SK-N-SH treated with all-trans-retinoic acid at 6 μM for 48 hours (cell line): Measurements from ENCODE around the gene TNNI3.
A peak's percentile ranks its signal among the peaks of the same experiment; 100 is the strongest.
"Not testable (repeated sequence)": the region's sequence is repeated elsewhere in the genome, so short reads cannot be mapped to it uniquely, and the experiment has no call there.

ENCODE experiments used
- ATAC-seq: fragments of 200-7000 bp; cut with Tn5 transposase; 3 replicates; pipeline ENCODE4 v1.9.1; 2020; ENCODE audit warnings: mild to moderate bottlenecking, moderate library complexity
- ARNTL ChIP-seq: fragments of 450-650 bp; formaldehyde crosslinking; IDR thresholded peaks from 2 replicates; pipeline ENCODE4 v1.5.0; 2020; ENCODE audit warnings: low read depth, mild to moderate bottlenecking, moderate library complexity, borderline replicate concordance
- CSDC2 ChIP-seq: fragments of 250-450 bp; sonication (Bioruptor Pico); IDR thresholded peaks from 2 replicates; pipeline ENCODE4 v1.5.0; 2020; ENCODE audit warnings: mild to moderate bottlenecking, moderate library complexity
- CSRNP3 ChIP-seq: fragments of 250-450 bp; sonication (Bioruptor Pico); IDR thresholded peaks from 2 replicates; pipeline ENCODE4 v1.5.1; 2021; ENCODE audit warnings: mild to moderate bottlenecking, moderate library complexity
- ESRRG ChIP-seq: fragments of 250-450 bp; sonication (Bioruptor Pico); IDR thresholded peaks from 2 replicates; pipeline ENCODE4 v1.6.1; 2021; ENCODE audit warnings: mild to moderate bottlenecking
- GLIS3 ChIP-seq: fragments of 250-450 bp; sonication (Bioruptor Pico); IDR thresholded peaks from 2 replicates; pipeline ENCODE4 v1.5.0; 2020; ENCODE audit warnings: mild to moderate bottlenecking, moderate library complexity
- ISL1 ChIP-seq: fragments of 250-450 bp; sonication (Bioruptor Pico); IDR thresholded peaks from 2 replicates; pipeline ENCODE4 v2.1.2; 2022; ENCODE audit warnings: mild to moderate bottlenecking, moderate library complexity
- OSR1 ChIP-seq: fragments of 250-450 bp; sonication (Bioruptor Pico); IDR thresholded peaks from 2 replicates; pipeline ENCODE4 v1.8.0; 2022; ENCODE audit warnings: moderate library complexity, mild to moderate bottlenecking, inconsistent platforms
- POU6F1 ChIP-seq: fragments of 250-450 bp; sonication (Bioruptor Pico); IDR thresholded peaks from 2 replicates; pipeline ENCODE4 v1.8.0; 2021; ENCODE audit warnings: low read depth, mild to moderate bottlenecking, moderate library complexity, borderline replicate concordance
- PPARA ChIP-seq: fragments of 250-450 bp; sonication (Bioruptor Pico); IDR thresholded peaks from 2 replicates; pipeline ENCODE4 v1.5.0; 2020; ENCODE audit warnings: mild to moderate bottlenecking, borderline replicate concordance
- SNAI2 ChIP-seq: fragments of 250-450 bp; sonication (Bioruptor Pico); IDR thresholded peaks from 2 replicates; pipeline ENCODE4 v1.5.0; 2020; ENCODE audit warnings: mild to moderate bottlenecking, moderate library complexity
- TCF4 ChIP-seq: fragments of 250-450 bp; sonication (Bioruptor Pico); IDR thresholded peaks from 2 replicates; pipeline ENCODE4 v1.8.0; 2021; ENCODE audit warnings: mild to moderate bottlenecking, moderate library complexity, borderline replicate concordance
- TOX ChIP-seq: fragments of 250-450 bp; sonication (Bioruptor Pico); IDR thresholded peaks from 2 replicates; pipeline ENCODE4 v1.8.0; 2021; ENCODE audit warnings: mild to moderate bottlenecking, moderate library complexity, borderline replicate concordance
- ZC3H10 ChIP-seq: fragments of 250-450 bp; sonication (Bioruptor Pico); IDR thresholded peaks from 2 replicates; pipeline ENCODE4 v1.5.1; 2021; ENCODE audit warnings: mild to moderate bottlenecking, moderate library complexity
- ZFP3 ChIP-seq: fragments of 250-450 bp; sonication (Bioruptor Pico); IDR thresholded peaks from 2 replicates; pipeline ENCODE4 v1.5.0; 2020; ENCODE audit warnings: mild to moderate bottlenecking, moderate library complexity
- ZFP30 ChIP-seq: fragments of 450-650 bp; formaldehyde crosslinking; IDR thresholded peaks from 2 replicates; pipeline ENCODE4 v1.5.0; 2022; ENCODE audit warnings: mild to moderate bottlenecking, moderate library complexity
- ZNF565 ChIP-seq: fragments of 450-650 bp; formaldehyde crosslinking; conservative IDR thresholded peaks from 2 replicates; pipeline ENCODE4 v1.5.0; 2020; ENCODE audit warnings: low read depth, mild to moderate bottlenecking, moderate library complexity
- ZNF70 ChIP-seq: fragments of 450-650 bp; formaldehyde crosslinking; IDR thresholded peaks from 2 replicates; pipeline ENCODE4 v1.5.0; 2020; ENCODE audit warnings: mild to moderate bottlenecking, moderate library complexity
- ZNF8 ChIP-seq: fragments of 450-650 bp; formaldehyde crosslinking; IDR thresholded peaks from 2 replicates; pipeline ENCODE4 v1.5.0; 2020; ENCODE audit warnings: mild to moderate bottlenecking, moderate library complexity
- TF ChIP-seq, protein P1 (sequence below): fragments of 250-450 bp; sonication (Bioruptor Pico); IDR thresholded peaks from 2 replicates; pipeline ENCODE4 v1.5.0; 2020; ENCODE audit warnings: mild to moderate bottlenecking, moderate library complexity
- TF ChIP-seq, protein P2 (sequence below): fragments of 250-450 bp; sonication (Bioruptor Pico); IDR thresholded peaks from 2 replicates; pipeline ENCODE4 v1.8.0; 2020; ENCODE audit warnings: mild to moderate bottlenecking, moderate library complexity, borderline replicate concordance

The TNNI3 gene

DNA sequence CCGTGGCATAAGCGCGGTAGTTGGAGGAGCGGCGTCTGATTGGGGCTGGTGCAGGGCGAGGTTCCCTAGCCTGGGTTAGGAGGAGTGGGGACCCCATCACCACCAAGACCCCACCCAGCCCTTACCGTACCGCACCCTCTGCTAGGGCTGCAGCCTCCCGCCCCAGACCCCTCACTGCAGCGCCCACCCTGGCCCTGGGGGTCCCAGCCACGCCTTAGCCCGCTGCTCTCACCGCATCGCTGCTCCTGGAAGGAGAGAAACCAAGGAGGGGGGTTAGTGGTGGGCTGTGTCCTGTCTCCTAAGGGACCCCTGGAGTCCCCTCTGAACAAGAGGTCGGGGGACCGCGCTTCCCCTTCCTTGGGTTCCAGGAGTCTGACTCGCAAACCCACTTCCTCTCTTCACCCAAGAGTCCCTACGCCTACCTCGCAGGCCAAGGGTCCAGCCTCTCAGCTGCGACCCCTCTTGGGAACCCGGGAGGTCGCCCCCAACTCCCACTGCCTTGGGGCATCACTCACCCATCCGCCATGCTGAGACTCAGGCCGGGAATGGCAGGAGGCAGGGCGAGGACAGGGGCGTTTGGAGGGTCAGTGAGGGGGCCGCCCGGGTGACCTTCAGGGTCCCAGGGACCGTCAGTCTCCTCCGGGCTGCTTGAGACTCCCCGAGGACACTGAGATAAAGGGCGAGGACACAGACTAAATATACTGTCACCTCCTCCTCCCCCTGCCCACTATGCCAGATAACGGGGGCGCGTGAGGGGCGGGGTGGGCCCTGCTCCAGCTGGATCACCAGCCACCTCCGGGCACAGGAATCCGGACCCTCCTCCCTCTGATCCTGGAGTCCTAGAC lies at the start of gene TNNI3:
TSS of gene TNNI3 (minus strand) at position 669 of the 845 bp plus-strand sequence. CDS start at position 526, 143 bp downstream.
- TF ChIP-seq ZNF565: no peak
- TF ChIP-seq ISL1 (CRISPR knock-in tag): no peak
- TF ChIP-seq ARNTL: no peak
- TF ChIP-seq, protein P1, sequence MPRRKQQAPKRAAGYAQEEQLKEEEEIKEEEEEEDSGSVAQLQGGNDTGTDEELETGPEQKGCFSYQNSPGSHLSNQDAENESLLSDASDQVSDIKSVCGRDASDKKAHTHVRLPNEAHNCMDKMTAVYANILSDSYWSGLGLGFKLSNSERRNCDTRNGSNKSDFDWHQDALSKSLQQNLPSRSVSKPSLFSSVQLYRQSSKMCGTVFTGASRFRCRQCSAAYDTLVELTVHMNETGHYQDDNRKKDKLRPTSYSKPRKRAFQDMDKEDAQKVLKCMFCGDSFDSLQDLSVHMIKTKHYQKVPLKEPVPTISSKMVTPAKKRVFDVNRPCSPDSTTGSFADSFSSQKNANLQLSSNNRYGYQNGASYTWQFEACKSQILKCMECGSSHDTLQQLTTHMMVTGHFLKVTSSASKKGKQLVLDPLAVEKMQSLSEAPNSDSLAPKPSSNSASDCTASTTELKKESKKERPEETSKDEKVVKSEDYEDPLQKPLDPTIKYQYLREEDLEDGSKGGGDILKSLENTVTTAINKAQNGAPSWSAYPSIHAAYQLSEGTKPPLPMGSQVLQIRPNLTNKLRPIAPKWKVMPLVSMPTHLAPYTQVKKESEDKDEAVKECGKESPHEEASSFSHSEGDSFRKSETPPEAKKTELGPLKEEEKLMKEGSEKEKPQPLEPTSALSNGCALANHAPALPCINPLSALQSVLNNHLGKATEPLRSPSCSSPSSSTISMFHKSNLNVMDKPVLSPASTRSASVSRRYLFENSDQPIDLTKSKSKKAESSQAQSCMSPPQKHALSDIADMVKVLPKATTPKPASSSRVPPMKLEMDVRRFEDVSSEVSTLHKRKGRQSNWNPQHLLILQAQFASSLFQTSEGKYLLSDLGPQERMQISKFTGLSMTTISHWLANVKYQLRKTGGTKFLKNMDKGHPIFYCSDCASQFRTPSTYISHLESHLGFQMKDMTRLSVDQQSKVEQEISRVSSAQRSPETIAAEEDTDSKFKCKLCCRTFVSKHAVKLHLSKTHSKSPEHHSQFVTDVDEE (CRISPR knock-in tag): no peak
- ATAC-seq: no peak

DNA sequence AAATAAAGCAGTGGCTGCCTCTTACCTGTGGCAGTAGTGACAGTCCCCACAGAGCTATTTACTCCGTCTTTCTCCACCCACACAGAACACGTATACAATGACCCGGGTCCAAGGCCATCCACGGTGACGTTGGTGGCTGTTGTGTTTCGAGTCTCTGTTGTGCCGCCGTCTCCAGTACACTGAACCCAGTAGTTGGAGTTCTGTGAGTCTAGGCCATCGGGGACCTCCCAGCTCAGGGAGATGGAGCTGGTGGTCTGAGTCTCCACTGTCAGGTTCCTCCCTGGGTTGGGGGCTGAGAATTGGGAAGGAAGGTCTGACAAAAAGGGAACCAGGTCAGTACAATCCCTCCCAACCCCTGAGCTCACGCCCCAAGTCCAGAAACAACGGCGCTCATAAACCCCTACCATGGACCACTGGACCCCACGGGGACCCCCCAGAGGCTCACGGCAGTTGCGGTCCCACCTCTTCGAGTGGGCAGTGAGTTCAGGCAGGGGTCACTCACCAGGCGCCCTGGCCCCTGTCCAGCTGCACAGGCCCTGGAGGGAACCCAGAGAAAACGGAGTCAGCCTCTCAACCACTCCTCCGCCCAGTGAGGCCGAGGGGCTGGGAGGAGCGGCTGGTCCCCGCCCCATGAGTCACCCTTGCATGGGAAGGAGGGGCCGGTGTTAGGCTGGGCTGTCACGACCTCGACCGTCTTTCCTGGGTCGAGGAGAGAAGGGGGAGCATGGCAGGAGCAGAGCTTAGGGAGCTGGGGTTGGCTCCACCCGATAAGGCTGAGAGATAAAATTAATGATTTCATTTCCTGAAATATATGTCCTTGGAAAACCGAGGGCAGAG lies 49.4 kb upstream of the TNNI3 start:
- peak; percentile 96 for ATAC-seq
- no peak for TF ChIP-seq SNAI2 (CRISPR knock-in tag)
- peak; percentile 25; the same call in 1 of the 2 replicates for TF ChIP-seq TCF4
- TF ChIP-seq ZNF8 (CRISPR knock-in tag): no peak
- no peak for TF ChIP-seq POU6F1
- TF ChIP-seq ZNF70: no peak
- TF ChIP-seq TOX (CRISPR knock-in tag): no peak
- no peak for TF ChIP-seq ESRRG (CRISPR knock-in tag)
- TF ChIP-seq ZNF565: no peak

DNA sequence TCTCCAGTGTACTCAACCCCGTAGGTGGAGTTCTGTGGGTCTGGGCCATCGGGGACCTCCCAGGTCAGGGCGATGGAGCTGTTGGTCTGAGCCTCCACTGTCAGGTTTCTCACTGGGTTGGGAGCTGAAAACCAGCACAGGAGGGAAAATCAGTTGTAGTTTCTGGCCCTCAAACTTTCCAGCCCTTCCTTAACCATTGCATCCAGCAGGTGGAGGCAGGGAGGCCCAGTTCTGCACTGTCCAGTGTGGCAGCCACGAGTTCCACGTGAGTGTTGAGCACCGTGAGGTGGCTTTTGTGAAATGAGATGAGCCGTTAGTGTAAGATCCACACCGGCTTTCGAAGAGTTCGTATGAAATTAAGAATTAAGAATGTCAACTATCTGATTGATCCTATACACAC lies 44.7 kb upstream of the TNNI3 start:
- not testable (repeated sequence) for ATAC-seq

- ATAC-seq: no peak
- TF ChIP-seq PPARA (no peak), ZFP3 (CRISPR knock-in tag) (no peak)
Observed at GRCh38 chr19:55199620-55200204, 42.2 kb upstream of the TNNI3 start.

- ATAC-seq: no peak
- TF ChIP-seq SNAI2 (CRISPR knock-in tag) (no peak), ISL1 (CRISPR knock-in tag) (no peak), ZNF8 (CRISPR knock-in tag) (no peak), GLIS3 (CRISPR knock-in tag) (no peak), ARNTL (no peak), CSDC2 (CRISPR knock-in tag) (no peak), OSR1 (CRISPR knock-in tag) (no peak), ZFP30 (no peak), CSRNP3 (CRISPR knock-in tag) (no peak), PPARA (no peak), ZNF70 (no peak), ZFP3 (CRISPR knock-in tag) (no peak), ZC3H10 (CRISPR knock-in tag) (no peak), ZNF565 (no peak), ESRRG (CRISPR knock-in tag) (no peak)
- TF ChIP-seq, protein P1 (CRISPR knock-in tag): no peak
- TF ChIP-seq, protein P2, sequence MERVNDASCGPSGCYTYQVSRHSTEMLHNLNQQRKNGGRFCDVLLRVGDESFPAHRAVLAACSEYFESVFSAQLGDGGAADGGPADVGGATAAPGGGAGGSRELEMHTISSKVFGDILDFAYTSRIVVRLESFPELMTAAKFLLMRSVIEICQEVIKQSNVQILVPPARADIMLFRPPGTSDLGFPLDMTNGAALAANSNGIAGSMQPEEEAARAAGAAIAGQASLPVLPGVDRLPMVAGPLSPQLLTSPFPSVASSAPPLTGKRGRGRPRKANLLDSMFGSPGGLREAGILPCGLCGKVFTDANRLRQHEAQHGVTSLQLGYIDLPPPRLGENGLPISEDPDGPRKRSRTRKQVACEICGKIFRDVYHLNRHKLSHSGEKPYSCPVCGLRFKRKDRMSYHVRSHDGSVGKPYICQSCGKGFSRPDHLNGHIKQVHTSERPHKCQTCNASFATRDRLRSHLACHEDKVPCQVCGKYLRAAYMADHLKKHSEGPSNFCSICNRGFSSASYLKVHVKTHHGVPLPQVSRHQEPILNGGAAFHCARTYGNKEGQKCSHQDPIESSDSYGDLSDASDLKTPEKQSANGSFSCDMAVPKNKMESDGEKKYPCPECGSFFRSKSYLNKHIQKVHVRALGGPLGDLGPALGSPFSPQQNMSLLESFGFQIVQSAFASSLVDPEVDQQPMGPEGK (CRISPR knock-in tag): no peak
- TF ChIP-seq, all 23 proteins: peak for 0
Observed at GRCh38 chr19:55198651-55199050, 41.1 kb upstream of the TNNI3 start.
